Measurements from ENCODE around the gene NOXO1.
"Not testable (repeated sequence)": the region's sequence is repeated elsewhere in the genome, so short reads cannot be mapped to it uniquely, and the experiment has no call there.

The NOXO1 gene

DNA sequence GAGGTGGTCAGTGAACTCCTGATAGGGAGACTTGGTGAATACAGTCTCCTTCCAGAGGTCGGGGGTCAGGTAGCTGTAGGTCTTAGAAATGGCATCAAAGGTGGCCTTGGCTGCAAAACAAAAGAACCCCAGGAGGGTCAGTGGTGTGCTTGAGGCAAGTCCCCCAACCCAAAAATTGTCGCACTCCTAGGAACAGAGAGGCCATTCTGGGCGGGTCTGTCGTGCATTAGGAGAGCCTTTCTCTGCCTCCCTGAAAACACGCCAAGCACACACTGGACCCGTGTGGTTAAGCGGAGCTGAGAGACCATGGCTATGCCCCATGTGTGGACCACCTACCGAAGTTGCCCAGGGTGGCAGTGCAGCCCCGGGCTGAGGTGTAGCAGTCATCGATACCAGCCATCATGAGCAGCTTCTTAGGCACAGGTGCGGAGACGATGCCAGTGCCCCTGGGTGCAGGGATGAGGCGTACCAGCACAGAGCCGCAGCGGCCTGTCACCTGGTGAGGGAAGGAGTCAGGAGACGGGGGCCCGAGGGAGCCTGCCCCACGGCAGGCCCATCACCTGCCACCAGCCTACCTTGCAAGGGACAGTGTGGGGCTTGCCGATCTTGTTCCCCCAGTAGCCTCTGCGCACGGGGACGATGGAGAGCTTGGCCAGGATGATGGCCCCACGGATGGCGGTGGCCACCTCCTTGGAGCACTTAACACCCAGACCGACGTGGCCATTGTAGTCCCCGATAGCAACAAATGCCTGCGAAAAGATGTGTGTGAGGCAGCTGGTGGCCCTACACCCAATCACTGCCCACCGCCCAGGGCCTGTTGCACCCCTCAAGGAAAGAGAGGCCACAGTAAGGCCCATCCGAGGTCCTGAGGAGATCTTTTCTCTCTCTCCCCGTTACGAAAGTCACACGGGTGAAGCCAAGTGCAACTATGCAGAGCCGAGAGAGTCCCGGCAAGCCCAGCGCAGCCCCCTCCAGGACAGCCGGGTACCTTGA, 18.8 kb downstream of the NOXO1 start:
- DNase-seq (ENCODE audit: low spot score): not testable (repeated sequence)

GRCh38 chr16:1961651-1962067, 19.6 kb downstream of the NOXO1 start:
- DNase-seq (ENCODE audit: low spot score): no peak

DNA sequence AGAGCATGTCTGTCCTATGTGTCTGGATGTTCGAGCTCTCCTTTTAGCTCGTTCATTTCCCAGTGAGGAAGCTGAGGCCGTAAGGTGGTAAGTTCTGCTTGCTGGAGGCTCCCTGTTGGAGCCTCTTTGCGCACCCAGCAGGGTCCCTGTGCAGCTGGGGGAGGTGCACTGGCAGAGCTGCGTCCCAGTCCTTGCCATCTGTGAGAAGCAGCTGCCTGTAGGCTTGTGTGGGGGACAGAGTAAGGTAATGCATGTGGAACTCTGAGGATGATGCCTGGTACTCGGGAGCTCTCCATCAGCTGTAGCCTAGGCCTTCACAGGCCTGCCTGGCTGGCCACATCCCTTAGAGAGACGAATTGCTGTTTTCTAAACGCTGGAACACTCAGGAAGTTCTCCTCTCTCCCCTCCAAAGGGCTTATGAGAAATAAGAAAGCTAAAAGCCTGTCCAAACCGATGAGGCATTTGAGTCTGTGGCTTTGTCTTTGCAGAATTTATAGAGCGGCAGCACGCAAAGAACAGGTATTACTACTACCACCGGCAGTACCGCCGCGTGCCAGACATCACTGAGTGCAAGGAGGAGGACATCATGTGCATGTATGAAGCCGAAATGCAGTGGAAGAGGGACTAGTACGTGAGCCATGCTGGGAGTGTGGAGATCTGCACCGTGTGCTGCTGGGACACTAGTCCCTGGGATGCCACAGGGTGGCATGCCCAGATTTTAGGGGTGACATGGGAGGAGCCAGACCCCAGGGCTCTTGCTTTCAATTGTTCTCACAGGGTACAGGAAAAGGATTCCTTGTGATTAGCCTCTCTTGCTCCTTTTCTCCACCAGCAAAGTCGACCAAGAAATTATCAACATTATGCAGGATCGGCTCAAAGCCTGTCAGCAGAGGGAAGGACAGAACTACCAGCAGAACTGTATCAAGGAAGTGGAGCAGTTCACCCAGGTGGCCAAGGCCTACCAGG, 20.3 kb downstream of the NOXO1 start:
- no peak for DNase-seq (ENCODE audit: low spot score)

DNA sequence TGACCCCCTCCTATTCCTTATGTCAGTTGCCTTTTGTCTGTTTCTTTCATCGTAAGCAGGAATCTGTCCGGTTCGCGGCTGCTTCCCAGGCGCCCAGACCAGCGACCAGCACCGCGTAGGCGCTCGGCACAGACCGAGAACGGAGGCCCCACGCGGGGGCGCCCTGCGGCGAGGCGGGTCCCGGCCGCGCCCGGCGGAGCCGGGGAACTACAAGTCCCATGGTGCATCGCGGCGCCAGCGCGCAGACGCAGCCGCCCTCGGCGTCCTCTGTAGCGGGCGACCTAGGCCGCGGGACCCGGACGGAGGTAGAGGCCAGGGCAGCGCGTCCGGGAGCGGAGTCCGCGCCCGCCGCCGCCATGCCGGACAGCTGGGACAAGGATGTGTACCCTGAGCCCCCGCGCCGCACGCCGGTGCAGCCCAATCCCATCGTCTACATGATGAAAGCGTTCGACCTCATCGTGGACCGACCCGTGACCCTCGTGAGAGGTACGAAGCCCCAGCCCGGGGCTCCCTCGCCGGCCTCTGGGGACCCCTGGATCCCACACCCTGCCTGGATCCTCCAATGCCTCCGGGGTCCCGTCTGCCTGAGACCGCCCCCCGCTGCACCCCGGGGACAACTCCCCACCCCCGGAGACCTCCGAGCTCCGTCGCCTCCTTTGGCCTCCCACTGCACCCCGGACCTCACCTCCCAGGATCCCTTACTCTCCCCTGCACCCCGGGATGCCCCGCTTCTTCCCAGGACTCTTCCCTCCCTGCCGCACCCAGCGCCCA, 21.8 kb downstream of the NOXO1 start, which contains the start of gene NDUFB10:
NDUFB10 (plus strand) TSS at position 270 of the 771 bp plus-strand sequence; CDS start at position 357, 87 bp downstream.
- peak; percentile 87 for DNase-seq (ENCODE audit: low spot score)

GRCh38 chr16:1958715-1959268, 22.5 kb downstream of the NOXO1 start:
- DNase-seq (ENCODE audit: low spot score): no peak

GRCh38 chr16:1958143-1958491, 23.2 kb downstream of the NOXO1 start:
- DNase-seq (ENCODE audit: low spot score): not testable (repeated sequence)

- not testable (repeated sequence) for DNase-seq (ENCODE audit: low spot score)
Observed at GRCh38 chr16:1957434-1958142, 23.7 kb downstream of the NOXO1 start.

GRCh38 chr16:1953734-1954133, 27.5 kb downstream of the NOXO1 start:
- no peak for DNase-seq (ENCODE audit: low spot score)

GRCh38 chr16:1950559-1950958, 30.7 kb downstream of the NOXO1 start:
- DNase-seq (ENCODE audit: low spot score): no peak

DNA sequence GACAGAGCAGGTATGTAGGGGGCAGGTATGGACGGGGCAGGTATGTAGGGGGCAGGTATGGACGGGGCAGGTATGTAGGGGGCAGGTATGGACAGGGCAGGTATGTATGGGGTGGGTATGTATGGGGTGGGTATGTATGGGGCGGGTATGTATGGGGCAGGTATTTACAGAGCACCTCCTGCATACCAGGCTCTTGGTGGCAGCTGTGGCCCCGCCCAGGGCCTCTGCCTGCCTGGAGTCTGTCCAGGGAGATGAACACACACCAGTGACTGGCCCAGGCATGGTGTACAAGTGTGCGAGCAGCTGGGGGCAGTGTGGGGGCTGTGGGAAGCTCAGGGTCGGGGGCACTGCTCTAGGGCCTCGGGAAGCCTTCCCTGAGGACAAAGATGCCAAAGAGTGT, 31.2 kb downstream of the NOXO1 start:
- no peak for DNase-seq (ENCODE audit: low spot score)

GRCh38 chr16:1949507-1949906, 31.8 kb downstream of the NOXO1 start:
- no peak for DNase-seq (ENCODE audit: low spot score)

DNA sequence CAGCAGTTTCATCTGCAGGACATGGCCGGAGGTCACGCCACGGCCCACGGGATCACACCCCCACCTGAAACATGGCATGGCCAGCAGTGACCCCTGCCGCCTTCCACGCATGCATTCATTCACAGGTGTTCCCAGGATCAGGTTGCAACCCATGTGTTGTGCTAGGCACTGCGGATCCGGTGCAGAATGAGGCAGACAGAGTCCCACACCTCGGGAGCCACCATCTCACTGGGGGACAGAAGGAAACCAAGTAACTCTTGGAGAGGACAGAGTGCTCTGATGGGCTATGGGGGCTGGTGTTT, 33.9 kb downstream of the NOXO1 start:
- no peak for DNase-seq (ENCODE audit: low spot score)

- no peak for DNase-seq (ENCODE audit: low spot score)
Observed at GRCh38 chr16:1946495-1947368, 34.5 kb downstream of the NOXO1 start.

DNA sequence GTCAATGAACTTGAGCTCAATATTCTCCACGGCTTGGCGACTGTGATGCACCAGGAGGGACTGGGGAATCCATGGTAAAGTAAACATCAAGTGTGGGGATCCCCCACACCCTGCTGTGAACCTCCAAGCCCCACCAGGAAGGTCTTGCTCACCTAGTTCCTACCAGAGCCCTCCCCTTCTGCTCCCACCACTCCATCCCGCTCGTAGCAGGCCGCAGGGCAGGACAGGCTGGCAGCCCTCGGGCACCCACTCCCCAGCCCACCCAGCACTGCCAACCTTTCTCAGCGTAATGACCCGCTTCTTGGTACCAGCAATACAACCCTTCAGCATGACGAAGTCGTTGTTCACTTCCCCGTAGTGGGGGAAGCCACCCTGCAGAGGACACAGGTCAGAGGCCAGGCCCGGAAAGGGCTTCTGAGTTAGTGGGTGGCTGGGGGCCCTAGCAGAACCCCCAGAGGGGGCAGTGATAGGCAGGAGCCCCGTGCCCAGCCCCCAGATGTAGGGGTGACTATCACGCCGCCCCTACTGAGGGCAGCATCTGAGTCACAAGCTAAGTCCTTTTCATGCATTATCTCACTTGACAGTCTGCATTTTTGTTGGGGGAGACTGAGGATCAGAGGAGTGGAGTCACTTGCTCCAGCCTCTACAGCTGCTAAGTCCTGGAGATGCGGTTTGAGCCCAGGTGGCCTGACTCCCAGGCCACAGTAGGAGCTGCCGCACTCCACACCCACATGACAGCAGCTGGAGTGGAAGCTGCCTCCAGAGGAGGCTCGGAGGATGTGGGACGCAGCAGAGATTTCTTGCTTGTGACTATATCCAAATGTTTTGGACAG, 35.5 kb downstream of the NOXO1 start:
- DNase-seq (ENCODE audit: low spot score): no peak

DNA sequence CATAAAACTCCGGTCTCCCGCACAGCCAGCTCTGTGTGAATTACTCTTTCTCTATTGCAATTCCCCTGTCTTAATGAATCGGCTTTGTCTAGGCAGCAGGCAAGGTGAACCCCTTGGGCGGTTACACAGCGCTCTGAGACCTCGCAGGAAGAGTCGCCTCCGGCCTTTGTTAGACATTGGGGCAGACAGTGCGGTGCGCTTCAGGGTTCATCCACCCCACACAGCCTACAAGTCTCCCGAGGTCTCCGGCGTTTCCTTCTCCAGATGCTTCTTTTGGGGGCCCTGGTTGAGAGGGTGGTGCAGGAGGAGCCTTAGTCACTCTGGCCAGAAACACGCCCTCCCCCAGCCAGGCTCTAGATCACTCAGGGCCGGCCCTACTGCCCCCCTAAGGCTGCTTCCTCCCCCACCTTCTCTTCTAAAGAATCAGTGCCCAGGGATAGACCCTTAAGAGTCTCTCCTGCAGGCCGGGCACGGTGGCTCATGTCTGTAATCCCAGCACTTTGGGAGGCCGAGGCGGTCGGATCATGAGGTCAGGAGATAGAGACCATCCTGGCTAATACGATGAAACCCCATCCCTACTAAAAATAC, 36.6 kb downstream of the NOXO1 start:
- no peak for DNase-seq (ENCODE audit: low spot score)

GRCh38 chr16:1942810-1943726, 38.2 kb downstream of the NOXO1 start, which contains the start of gene MSRB1:
TSS of gene MSRB1 (minus strand) at chr16:1943199. CDS start at chr16:1943156, 43 bp downstream.
- DNase-seq (ENCODE audit: low spot score): peak; percentile 99

- no peak for DNase-seq (ENCODE audit: low spot score)
Observed at GRCh38 chr16:1942047-1942809, 39.0 kb downstream of the NOXO1 start.

All from CD4-positive, alpha-beta T cell treated with Interleukin-6 at 100 ng/mL for 8 hours (primary cell).